PFSK-1 (cell line): ENCODE results near the gene SLC11A1.

Experiments used
- FOXP2 ChIP-seq: optimal IDR thresholded peaks from 2 replicates; pipeline ENCODE3; 2011; ENCODE audit warnings: borderline replicate concordance, control low read depth, inconsistent platforms; ENCODE audit not compliant: insufficient read depth; ENCODE audit errors: extremely low read length, extremely low read depth
- POLR2AphosphoS5 ChIP-seq: IDR thresholded peaks from 2 replicates; pipeline ENCODE4 v1.6.1; 2012; ENCODE audit warnings: low read depth, mild to moderate bottlenecking, control low read depth, low read length, moderate library complexity
- SIN3A ChIP-seq: IDR thresholded peaks from 2 replicates; pipeline ENCODE4 v1.6.1; 2012; ENCODE audit warnings: mild to moderate bottlenecking, low read length, moderate library complexity, borderline replicate concordance; ENCODE audit not compliant: insufficient read depth
- TAF1 ChIP-seq: IDR thresholded peaks from 2 replicates; pipeline ENCODE4 v1.6.1; 2012; ENCODE audit warnings: low read length, control low read depth, borderline replicate concordance; ENCODE audit not compliant: insufficient read depth
- TF ChIP-seq, protein P1 (sequence below), 2 experiments: IDR thresholded peaks; 2 replicates each; pipeline versions ENCODE4 v1.6.1 to v1.8.0; 2011 to 2012; ENCODE audit warnings: low read depth in 2 of 2, low read length in 2 of 2, control low read depth in 1 of 2, inconsistent platforms in 1 of 2, mild to moderate bottlenecking in 1 of 2, moderate library complexity in 1 of 2; ENCODE audit not compliant: insufficient read depth in 1 of 2

The SLC11A1 gene

DNA sequence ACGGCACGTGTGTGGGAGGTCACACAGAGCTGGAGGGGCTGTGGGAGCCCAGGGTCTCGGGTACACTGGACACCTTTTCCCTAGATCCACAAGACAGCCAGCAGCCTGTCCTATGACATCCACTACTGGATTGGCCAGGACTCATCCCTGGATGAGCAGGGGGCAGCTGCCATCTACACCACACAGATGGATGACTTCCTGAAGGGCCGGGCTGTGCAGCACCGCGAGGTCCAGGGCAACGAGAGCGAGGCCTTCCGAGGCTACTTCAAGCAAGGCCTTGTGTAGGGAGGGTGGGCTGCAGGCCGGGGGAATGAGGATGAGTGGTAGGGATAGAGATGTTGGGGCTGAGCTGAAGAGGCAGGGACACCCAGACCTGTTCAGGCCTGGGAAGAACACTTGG is 43.5 kb downstream of the SLC11A1 start:
- TF ChIP-seq SIN3A = no peak
- no peak for TF ChIP-seq POLR2AphosphoS5
- TF ChIP-seq FOXP2 = no peak
- no peak for TF ChIP-seq TAF1
- TF ChIP-seq, protein P1, sequence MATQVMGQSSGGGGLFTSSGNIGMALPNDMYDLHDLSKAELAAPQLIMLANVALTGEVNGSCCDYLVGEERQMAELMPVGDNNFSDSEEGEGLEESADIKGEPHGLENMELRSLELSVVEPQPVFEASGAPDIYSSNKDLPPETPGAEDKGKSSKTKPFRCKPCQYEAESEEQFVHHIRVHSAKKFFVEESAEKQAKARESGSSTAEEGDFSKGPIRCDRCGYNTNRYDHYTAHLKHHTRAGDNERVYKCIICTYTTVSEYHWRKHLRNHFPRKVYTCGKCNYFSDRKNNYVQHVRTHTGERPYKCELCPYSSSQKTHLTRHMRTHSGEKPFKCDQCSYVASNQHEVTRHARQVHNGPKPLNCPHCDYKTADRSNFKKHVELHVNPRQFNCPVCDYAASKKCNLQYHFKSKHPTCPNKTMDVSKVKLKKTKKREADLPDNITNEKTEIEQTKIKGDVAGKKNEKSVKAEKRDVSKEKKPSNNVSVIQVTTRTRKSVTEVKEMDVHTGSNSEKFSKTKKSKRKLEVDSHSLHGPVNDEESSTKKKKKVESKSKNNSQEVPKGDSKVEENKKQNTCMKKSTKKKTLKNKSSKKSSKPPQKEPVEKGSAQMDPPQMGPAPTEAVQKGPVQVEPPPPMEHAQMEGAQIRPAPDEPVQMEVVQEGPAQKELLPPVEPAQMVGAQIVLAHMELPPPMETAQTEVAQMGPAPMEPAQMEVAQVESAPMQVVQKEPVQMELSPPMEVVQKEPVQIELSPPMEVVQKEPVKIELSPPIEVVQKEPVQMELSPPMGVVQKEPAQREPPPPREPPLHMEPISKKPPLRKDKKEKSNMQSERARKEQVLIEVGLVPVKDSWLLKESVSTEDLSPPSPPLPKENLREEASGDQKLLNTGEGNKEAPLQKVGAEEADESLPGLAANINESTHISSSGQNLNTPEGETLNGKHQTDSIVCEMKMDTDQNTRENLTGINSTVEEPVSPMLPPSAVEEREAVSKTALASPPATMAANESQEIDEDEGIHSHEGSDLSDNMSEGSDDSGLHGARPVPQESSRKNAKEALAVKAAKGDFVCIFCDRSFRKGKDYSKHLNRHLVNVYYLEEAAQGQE (IDR thresholded peaks at IDR 0.05; ENCODE audit: insufficient read depth in 1 of 2, low read depth in 2 of 2, low read length in 2 of 2) = no peak

DNA sequence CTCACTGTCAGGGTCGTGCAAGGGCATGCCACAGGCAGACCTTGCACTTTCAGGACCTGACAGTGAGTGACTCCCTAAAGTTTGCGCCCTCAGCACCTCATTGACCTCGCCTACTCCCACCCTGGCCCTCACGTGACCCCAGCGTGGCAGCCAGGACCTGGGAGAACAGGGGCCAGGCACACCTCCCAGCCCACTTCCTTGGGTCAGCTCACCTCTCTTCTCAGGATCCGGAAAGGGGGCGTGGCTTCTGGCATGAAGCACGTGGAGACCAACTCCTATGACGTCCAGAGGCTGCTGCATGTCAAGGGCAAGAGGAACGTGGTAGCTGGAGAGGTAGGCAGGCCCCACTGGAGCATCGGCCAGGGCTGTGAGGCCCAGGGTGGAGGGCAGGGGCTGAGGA is 45.7 kb downstream of the SLC11A1 start:
- TF ChIP-seq FOXP2 (no peak), POLR2AphosphoS5 (no peak), TAF1 (no peak), SIN3A (no peak)
- TF ChIP-seq, protein P1 (IDR thresholded peaks at IDR 0.05; ENCODE audit: insufficient read depth in 1 of 2, low read depth in 2 of 2, low read length in 2 of 2) = no peak

DNA sequence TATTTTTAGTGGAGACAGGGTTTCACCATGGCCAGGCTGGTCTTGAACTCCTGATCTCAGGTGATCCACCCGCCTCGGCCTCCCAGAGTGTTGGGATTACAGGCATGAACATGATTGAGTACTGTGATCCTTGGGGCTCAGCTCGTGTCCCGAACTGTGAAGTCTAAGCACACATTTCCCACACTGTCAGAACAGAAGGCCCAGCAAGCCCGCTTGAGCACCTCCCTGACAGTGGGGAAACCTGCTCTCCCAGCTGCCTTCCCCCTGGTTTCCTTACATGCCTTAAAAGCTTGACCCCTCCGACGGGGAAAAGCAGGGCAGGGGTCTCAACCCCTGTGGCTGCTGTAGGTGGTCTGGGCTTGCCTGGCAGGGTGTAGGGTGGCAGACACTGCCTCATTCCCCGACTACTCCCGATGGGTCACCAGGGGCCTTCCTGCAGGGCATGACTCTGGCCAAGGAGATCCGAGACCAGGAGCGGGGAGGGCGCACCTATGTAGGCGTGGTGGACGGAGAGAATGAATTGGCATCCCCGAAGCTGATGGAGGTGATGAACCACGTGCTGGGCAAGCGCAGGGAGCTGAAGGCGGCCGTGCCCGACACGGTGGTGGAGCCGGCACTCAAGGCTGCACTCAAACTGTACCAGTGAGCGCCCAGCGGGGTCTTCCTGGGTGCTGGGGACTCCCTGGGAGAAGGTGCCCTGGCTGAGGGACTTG is 46.9 kb downstream of the SLC11A1 start:
- TF ChIP-seq, protein P1 (IDR thresholded peaks at IDR 0.05; ENCODE audit: insufficient read depth in 1 of 2, low read depth in 2 of 2, low read length in 2 of 2) = no peak
- TF ChIP-seq TAF1 (no peak), POLR2AphosphoS5 (no peak), SIN3A (no peak), FOXP2 (no peak)

DNA sequence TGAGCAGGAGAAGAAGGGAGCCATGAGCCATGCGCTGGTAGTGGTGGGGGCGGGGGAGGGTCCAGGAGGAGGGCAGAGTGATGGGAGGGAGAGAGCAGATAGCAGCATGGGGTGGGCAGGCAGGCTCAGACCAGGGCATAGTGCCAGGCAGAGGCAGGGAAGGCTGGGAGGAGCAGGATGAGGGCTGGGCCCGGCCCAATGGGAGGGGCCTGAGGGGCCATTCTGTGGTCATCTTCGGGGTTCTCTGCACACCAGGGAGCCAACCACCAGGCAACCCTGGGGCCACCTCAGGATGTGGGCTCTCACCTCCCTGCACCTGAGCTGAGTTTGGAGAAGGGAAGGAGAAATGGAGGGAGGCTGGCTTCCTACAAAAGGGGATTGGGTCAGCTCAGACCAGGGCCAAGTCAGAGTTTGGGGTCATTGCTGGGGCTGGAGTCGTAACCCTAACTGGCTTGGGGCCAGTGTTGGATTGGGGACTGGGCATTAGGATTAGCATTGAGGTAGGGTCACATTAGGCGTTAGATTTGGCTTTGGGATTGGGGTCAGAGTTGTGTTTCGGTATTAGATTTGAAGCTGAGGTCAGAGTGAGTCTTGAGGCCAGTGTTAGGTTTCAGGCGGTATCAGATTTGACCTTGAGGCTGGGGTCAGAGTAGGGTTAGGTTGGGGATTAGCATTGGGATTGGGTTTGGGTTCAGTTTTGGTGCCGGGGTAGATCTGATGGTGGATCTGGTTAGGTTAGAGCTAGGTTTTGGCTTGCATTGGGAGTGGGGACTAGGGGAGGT is 48.0 kb downstream of the SLC11A1 start:
- TF ChIP-seq POLR2AphosphoS5 (no peak), SIN3A (no peak), FOXP2 (no peak), TAF1 (no peak)
- TF ChIP-seq, protein P1 (IDR thresholded peaks at IDR 0.05; ENCODE audit: insufficient read depth in 1 of 2, low read depth in 2 of 2, low read length in 2 of 2) = no peak
